Vagina (tissue), 2 donors: ENCODE data around the gene ZBTB20.

ENCODE experiments used
- CTCF ChIP-seq, 3 experiments: fragments of 450-650 bp in 2 of 3; fragments of 200-600 bp in 1 of 3; sonication (generic) in 1 of 3; IDR thresholded peaks; one replicate each; pipeline ENCODE4 v1.5.1; 2017 to 2019; ENCODE audit warnings: antibody characterized with exemption in 3 of 3, mild to moderate bottlenecking in 2 of 3, moderate library complexity in 2 of 3
- POLR2A ChIP-seq, 2 donors: fragments of 450-650 bp; IDR thresholded peaks; one replicate each; pipeline ENCODE4 v1.6.1; 2017; ENCODE audit warnings: antibody characterized with exemption in 2 of 2, mild to moderate bottlenecking in 2 of 2, moderate library complexity in 2 of 2

- no peak for TF ChIP-seq CTCF (IDR thresholded peaks at IDR 0.05)
- no peak for TF ChIP-seq POLR2A (IDR thresholded peaks at IDR 0.05)
Observed at GRCh38 chr3:114471478-114471877, 675.6 kb downstream of the ZBTB20 start.
